Activated T-cell treated with anti-CD3 and anti-CD28 coated beads, Interleukin-2, amount 50 U/mL, for 24 hours (primary cell): Measurements from ENCODE around the gene GIGYF1.
A peak's percentile ranks its signal among the peaks of the same experiment; 100 is the strongest.

Source experiments
- DNase-seq: peaks from one replicate; pipeline ENCODE4 v3.0.0-alpha.2; 2020
- H3K27ac Mint-ChIP-seq: 2 replicates; pipeline ENCODE4 v1.8.0; 2020; ENCODE audit warnings: mild to moderate bottlenecking, mixed read lengths
- H3K27me3 Mint-ChIP-seq: 2 replicates; pipeline ENCODE4 v1.8.0; 2020; ENCODE audit warnings: mixed read lengths
- H3K36me3 Mint-ChIP-seq: 2 replicates; pipeline ENCODE4 v1.8.0; 2020; ENCODE audit warnings: low read depth, mixed read lengths
- H3K4me1 Mint-ChIP-seq: 2 replicates; pipeline ENCODE4 v1.8.0; 2020; ENCODE audit warnings: low read depth, mixed read lengths
- H3K4me3 Mint-ChIP-seq: 2 replicates; pipeline ENCODE4 v1.8.0; 2020; ENCODE audit warnings: mild to moderate bottlenecking, moderate library complexity, mixed read lengths
- H3K9me3 Mint-ChIP-seq: 2 replicates; pipeline ENCODE4 v1.8.0; 2020; ENCODE audit warnings: mixed read lengths

GIGYF1 gene

GRCh38 chr7:100654908-100655831 lies 38.9 kb downstream of the GIGYF1 start:
- Mint-ChIP-seq H3K27me3 (peaks cover 57% of the 10 kb centered on the region), H3K36me3 (no peaks in the 10 kb centered on the region), H3K4me1 (peaks cover 3% of the 10 kb centered on the region), H3K9me3 (no peaks in the 10 kb centered on the region), H3K4me3 (no peak overlapping the region), H3K27ac (no peak overlapping the region)
- DNase-seq: no peak

- no peak overlapping the region for H3K27ac Mint-ChIP-seq
- H3K36me3 Mint-ChIP-seq: no peaks in the 10 kb centered on the region
- H3K4me3 Mint-ChIP-seq: no peak overlapping the region
- DNase-seq: no peak
- peaks cover 1% of the 10 kb centered on the region for H3K4me1 Mint-ChIP-seq
- no peaks in the 10 kb centered on the region for H3K9me3 Mint-ChIP-seq
- H3K27me3 Mint-ChIP-seq: peaks cover 29% of the 10 kb centered on the region
Measured at GRCh38 chr7:100649826-100650565, 44.1 kb downstream of the GIGYF1 start.

DNA sequence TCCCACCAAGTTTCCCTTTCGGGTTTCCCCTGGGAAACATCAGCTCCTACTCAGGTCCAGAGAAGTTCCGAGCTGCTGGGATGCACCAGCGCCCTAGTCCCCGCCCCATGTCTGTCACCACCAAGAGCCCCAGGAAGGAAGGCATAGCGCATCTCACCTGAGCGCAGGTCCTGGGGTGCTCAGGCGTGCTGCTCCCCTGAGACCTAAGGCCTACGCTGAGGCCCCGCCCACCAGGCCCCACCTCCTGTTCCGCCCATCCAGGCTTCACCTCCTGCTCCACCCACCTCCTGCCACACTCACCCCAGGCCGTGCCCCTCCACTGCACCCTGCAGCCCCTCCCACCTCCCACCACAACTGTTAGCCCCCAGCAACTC lies 51.5 kb downstream of the GIGYF1 start:
- Mint-ChIP-seq H3K4me1 (no peaks in the 10 kb centered on the region), H3K9me3 (no peaks in the 10 kb centered on the region), H3K27me3 (peaks cover 4% of the 10 kb centered on the region), H3K4me3 (no peak overlapping the region), H3K27ac (no peak overlapping the region), H3K36me3 (no peaks in the 10 kb centered on the region)
- peak; percentile 46 for DNase-seq

GRCh38 chr7:100641860-100642533 lies 52.1 kb downstream of the GIGYF1 start:
- H3K36me3 Mint-ChIP-seq: no peaks in the 10 kb centered on the region
- DNase-seq: no peak
- H3K27me3 Mint-ChIP-seq: peaks cover 2% of the 10 kb centered on the region
- no peaks in the 10 kb centered on the region for H3K4me1 Mint-ChIP-seq
- H3K9me3 Mint-ChIP-seq: no peaks in the 10 kb centered on the region
- no peak overlapping the region for H3K4me3 Mint-ChIP-seq
- H3K27ac Mint-ChIP-seq: no peak overlapping the region

DNA sequence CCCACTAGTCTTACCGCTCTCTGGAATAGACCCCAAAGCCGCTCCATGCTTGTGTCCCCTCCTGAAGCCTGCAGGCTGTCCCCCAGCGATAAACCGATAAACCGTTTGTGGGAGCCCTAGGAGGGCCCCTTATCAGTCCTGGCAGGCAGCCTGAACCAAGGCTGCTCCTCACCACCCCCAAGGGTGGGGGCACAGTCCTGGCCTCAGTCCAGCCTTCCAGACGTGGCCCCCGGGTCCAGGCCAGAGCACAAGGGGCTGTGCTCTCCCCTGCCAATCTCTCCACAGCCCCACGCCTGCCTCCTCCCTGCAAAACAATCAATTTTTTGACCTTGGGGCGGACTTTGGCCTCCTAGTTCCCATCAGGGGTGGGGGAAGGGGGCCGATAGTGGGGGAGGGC lies 52.6 kb downstream of the GIGYF1 start, which contains the start of gene TFR2:
TFR2 (minus strand) TSS at position 90 of the 397 bp plus-strand sequence; CDS start at position 47, 43 bp downstream.
- H3K4me3 Mint-ChIP-seq: no peak within 1 kb of the TSS
- H3K36me3 Mint-ChIP-seq: peaks cover 3% of the 10 kb centered on the region
- no peaks in the 10 kb centered on the region for H3K9me3 Mint-ChIP-seq
- H3K27me3 Mint-ChIP-seq: no peaks in the 10 kb centered on the region
- H3K27ac Mint-ChIP-seq: no peak within 1 kb of the TSS
- no peaks in the 10 kb centered on the region for H3K4me1 Mint-ChIP-seq
- DNase-seq: no peak

- DNase-seq: no peak
- Mint-ChIP-seq H3K9me3 (no peaks in the 10 kb centered on the region), H3K36me3 (peaks cover 5% of the 10 kb centered on the region), H3K27ac (no peak overlapping the region), H3K27me3 (no peaks in the 10 kb centered on the region), H3K4me1 (no peaks in the 10 kb centered on the region), H3K4me3 (no peak overlapping the region)
Measured at GRCh38 chr7:100640517-100641440, 53.3 kb downstream of the GIGYF1 start.

DNA sequence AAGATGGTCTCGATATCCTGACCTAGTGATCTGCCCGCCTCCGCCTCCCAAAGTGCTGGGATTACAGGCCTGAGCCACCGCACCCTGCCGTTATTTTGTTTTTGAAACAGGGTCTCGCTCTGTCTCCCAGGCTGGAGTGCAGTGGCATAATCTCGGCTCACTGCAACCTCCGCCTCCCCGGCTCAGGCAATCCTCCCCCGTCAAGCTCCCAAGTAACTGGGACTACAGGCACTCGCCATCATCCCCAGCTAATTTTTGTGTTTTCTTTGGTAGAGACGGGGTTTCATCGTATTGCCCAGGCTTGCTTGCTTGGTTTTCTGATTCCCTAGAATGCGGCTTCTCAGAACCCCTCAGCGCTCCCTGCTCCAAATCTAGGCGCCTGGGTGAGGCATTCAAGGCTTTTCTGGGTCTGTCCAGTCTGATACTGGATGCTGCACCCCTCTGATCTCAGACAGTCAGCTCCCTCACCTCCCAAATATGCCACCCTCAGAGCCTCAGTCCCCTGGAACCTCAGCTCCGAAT lies 54.0 kb downstream of the GIGYF1 start:
- Mint-ChIP-seq H3K27ac (no peak overlapping the region), H3K4me3 (no peak overlapping the region), H3K9me3 (no peaks in the 10 kb centered on the region), H3K4me1 (no peaks in the 10 kb centered on the region), H3K27me3 (no peaks in the 10 kb centered on the region), H3K36me3 (peaks cover 7% of the 10 kb centered on the region)
- DNase-seq: no peak

DNA sequence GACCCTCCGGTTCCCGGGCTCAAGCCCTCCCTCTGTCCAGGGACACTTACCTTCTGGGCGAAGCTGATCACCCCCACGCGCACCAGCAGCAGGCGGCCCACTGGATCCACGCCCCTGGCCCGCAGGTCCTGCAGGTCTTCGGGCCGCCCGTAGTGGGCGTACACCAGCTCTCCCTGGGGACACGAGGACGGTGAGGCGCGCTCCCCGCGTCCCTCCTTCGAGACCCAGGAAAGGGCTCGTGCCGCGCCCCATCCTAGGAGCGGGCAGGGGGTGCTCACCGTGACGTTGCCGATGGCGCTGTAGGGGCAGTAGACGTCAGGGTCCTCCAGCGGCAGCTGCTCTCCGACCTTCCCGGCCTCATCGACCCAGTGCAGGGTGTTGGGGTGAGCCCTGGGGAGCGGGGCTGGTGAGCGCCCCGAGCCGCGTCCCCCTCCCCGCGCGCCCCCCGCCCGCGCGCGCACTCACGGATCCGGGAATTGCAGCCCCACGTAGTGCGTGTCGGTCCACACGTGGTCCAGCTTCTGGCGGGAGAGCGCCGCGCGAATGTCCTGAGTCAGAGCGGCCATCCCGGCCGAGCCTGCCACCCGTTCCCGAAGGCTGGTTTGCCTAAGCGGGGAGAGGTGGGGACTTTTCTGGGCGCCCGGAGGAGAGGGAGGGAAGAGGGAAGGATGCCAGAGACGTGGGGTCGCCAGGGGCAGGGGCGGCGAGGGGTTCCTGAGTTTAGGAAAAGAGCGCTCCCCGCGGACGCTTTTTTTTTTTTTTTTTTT lies 60.9 kb downstream of the GIGYF1 start:
- Mint-ChIP-seq H3K4me1 (peaks cover 31% of the 10 kb centered on the region), H3K9me3 (no peaks in the 10 kb centered on the region), H3K27me3 (no peaks in the 10 kb centered on the region), H3K4me3 (peak overlapping the region; percentile 83), H3K36me3 (peaks cover 20% of the 10 kb centered on the region), H3K27ac (peak overlapping the region; percentile 94)
- peak; percentile 84 for DNase-seq

- H3K9me3 Mint-ChIP-seq: no peaks in the 10 kb centered on the region
- no peak overlapping the region for H3K27ac Mint-ChIP-seq
- H3K4me3 Mint-ChIP-seq: no peak overlapping the region
- no peak for DNase-seq
- H3K4me1 Mint-ChIP-seq: peaks cover 48% of the 10 kb centered on the region
- H3K36me3 Mint-ChIP-seq: peaks cover 14% of the 10 kb centered on the region
- H3K27me3 Mint-ChIP-seq: no peaks in the 10 kb centered on the region
Measured at GRCh38 chr7:100630066-100630465, 64.0 kb downstream of the GIGYF1 start.
